ENCODE data around the gene FBLN1. TPM values are rescaled to one million over a fixed set of nuclear protein-coding genes. Genes with fewer than 3 reads are reported as not detected.

Gene FBLN1
- total and polyA plus RNA-seq, 2 of the 13 experiments (the other 11 are each of a cell fraction or from before 2014, with no cell fraction given) = 37.3 to 103 TPM

GRCh38 chr22:45548247-45548840, 45.7 kb downstream of the FBLN1 start:
- 98% methylated on average over 14 of the region's 18 CpGs for WGBS (ENCODE audit: low lambda C conversion rate)
- no peak for DNase-seq (ENCODE audit: low spot score)
- ATAC-seq = no peak
- in situ Hi-C loops (cut with HindIII; ENCODE audit: extremely low pct_ligation_motif_present, low pct_unique_long_range_greater_than_20kb) (no loop called here), intact Hi-C loops (cut with micrococcal nuclease; ENCODE audit: unreplicated experiment) (no loop called here)
- Histone ChIP-seq H3K4me2 (ENCODE audit: low read depth, low read length) (no peak overlapping the region), H3K9me3 (ENCODE audit: low read length) (no peaks in the 10 kb centered on the region), H3K79me2 (ENCODE audit: insufficient read depth, low read length) (no peaks in the 10 kb centered on the region), H3K36me3 (replicated peaks in 1 of 2; ENCODE audit: control insufficient read depth in 1 of 2, insufficient read depth in 2 of 2, low read length in 2 of 2) (peaks cover 23 to 34% of the 10 kb centered on the region in 2 experiments; a peak in 4 of 5 replicates), H3K27ac (ENCODE audit: extremely low read length, insufficient read depth, low read length) (no peak overlapping the region), H3K9ac (ENCODE audit: insufficient read depth, low read depth, low read length) (no peak overlapping the region), H2AFZ (ENCODE audit: low read length) (no peak overlapping the region), H4K20me1 (ENCODE audit: insufficient read depth, low read length) (no peaks in the 10 kb centered on the region), H3K4me3 (replicated peaks in 1 of 3; ENCODE audit: insufficient read depth in 1 of 3, low read depth in 2 of 3, low read length in 3 of 3) (no peak overlapping the region), H3K27me3 (ENCODE audit: control insufficient read depth in 1 of 2, insufficient read depth in 2 of 2, low read length in 2 of 2) (no peaks in the 10 kb centered on the region), H3K4me1 (ENCODE audit: insufficient read depth, low read length) (peaks cover 22% of the 10 kb centered on the region)
- BruUV-seq (replicated peaks) = no TSS peak
- TF ChIP-seq ZNF777 (CRISPR knock-in tag; IDR thresholded peaks at IDR 0.05) (no peak), ZNF768 (CRISPR knock-in tag; IDR thresholded peaks at IDR 0.05) (peak; percentile 86)
- TF ChIP-seq, protein P1, sequence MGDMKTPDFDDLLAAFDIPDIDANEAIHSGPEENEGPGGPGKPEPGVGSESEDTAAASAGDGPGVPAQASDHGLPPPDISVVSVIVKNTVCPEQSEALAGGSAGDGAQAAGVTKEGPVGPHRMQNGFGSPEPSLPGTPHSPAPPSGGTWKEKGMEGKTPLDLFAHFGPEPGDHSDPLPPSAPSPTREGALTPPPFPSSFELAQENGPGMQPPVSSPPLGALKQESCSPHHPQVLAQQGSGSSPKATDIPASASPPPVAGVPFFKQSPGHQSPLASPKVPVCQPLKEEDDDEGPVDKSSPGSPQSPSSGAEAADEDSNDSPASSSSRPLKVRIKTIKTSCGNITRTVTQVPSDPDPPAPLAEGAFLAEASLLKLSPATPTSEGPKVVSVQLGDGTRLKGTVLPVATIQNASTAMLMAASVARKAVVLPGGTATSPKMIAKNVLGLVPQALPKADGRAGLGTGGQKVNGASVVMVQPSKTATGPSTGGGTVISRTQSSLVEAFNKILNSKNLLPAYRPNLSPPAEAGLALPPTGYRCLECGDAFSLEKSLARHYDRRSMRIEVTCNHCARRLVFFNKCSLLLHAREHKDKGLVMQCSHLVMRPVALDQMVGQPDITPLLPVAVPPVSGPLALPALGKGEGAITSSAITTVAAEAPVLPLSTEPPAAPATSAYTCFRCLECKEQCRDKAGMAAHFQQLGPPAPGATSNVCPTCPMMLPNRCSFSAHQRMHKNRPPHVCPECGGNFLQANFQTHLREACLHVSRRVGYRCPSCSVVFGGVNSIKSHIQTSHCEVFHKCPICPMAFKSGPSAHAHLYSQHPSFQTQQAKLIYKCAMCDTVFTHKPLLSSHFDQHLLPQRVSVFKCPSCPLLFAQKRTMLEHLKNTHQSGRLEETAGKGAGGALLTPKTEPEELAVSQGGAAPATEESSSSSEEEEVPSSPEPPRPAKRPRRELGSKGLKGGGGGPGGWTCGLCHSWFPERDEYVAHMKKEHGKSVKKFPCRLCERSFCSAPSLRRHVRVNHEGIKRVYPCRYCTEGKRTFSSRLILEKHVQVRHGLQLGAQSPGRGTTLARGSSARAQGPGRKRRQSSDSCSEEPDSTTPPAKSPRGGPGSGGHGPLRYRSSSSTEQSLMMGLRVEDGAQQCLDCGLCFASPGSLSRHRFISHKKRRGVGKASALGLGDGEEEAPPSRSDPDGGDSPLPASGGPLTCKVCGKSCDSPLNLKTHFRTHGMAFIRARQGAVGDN (CRISPR knock-in tag; IDR thresholded peaks at IDR 0.05) = 0 out of 2 replicates have a peak, but pooled peaks have one; percentile 11
- POLR2A ChIA-PET = no interaction called here
- CTCF ChIA-PET (ENCODE audit: low intra/inter-chr PET ratio, low total read pairs) = no interaction called here
- no peak for FAIRE-seq

Measured in HepG2 (cell line).